ENCODE measurements around the gene PDE1C.

- TF ChIP-seq EZH2phosphoT487 (IDR thresholded peaks at IDR 0.05; ENCODE audit: insufficient read depth, low read depth): no peak
- TF ChIP-seq EZH2 (IDR thresholded peaks at IDR 0.05; ENCODE audit: insufficient read depth, poor library complexity, severe bottlenecking): no peak
Measured at GRCh38 chr7:32079510-32079909, 9.3 kb upstream of the PDE1C start.

All from GM23248 (cell line).